H9 (cell line): Measurements from ENCODE around the gene CALY. TPM values are rescaled to one million over a fixed set of nuclear protein-coding genes. Genes with fewer than 3 reads are reported as not detected.

Experiments
- DNase-seq: peaks from one replicate; pipeline ENCODE4 v3.0.0-alpha.2; 2017
- H2AFZ ChIP-seq: one replicate; pipeline ENCODE4 v1.6.1; 2013; ENCODE audit warnings: mild to moderate bottlenecking, low read length, control low read depth, moderate library complexity
- H2AK5ac ChIP-seq: 2 replicates; pipeline ENCODE4 v1.6.1; 2013; ENCODE audit warnings: low read length, control low read depth, mixed read lengths; ENCODE audit not compliant: insufficient read length
- H2BK120ac ChIP-seq: one replicate; pipeline ENCODE4 v1.6.1; 2013; ENCODE audit warnings: low read depth, mild to moderate bottlenecking, low read length, control low read depth, inconsistent platforms; ENCODE audit not compliant: poor library complexity, severe bottlenecking
- H2BK12ac ChIP-seq: 2 replicates; pipeline ENCODE4 v1.6.1; 2013; ENCODE audit warnings: low read length, control low read depth, mixed read lengths, low read depth; ENCODE audit not compliant: insufficient read length
- H2BK15ac ChIP-seq: 2 replicates; pipeline ENCODE4 v1.6.1; 2013; ENCODE audit warnings: low read depth, low read length, control low read depth
- H2BK20ac ChIP-seq: one replicate; pipeline ENCODE4 v1.6.1; 2013; ENCODE audit warnings: low read depth, mild to moderate bottlenecking, low read length, control low read depth, inconsistent platforms; ENCODE audit not compliant: poor library complexity, severe bottlenecking
- H2BK5ac ChIP-seq: 2 replicates; pipeline ENCODE4 v1.6.1; 2013; ENCODE audit warnings: low read length, control low read depth, mixed read lengths; ENCODE audit not compliant: insufficient read length
- H3K14ac ChIP-seq: 2 replicates; pipeline ENCODE4 v1.6.1; 2013; ENCODE audit warnings: low read length, control low read depth; ENCODE audit not compliant: insufficient read depth
- H3K18ac ChIP-seq: 2 replicates; pipeline ENCODE4 v1.6.1; 2013; ENCODE audit warnings: low read depth, mild to moderate bottlenecking, mixed read lengths, low read length, control low read depth; ENCODE audit not compliant: insufficient read length
- H3K23ac ChIP-seq: 2 replicates; pipeline ENCODE4 v1.6.1; 2013; ENCODE audit warnings: low read length, control low read depth, mixed read lengths, low read depth; ENCODE audit not compliant: insufficient read length
- H3K23me2 ChIP-seq: 2 replicates; pipeline ENCODE4 v1.6.1; 2013; ENCODE audit warnings: low read depth, mild to moderate bottlenecking, mixed read lengths, low read length, control low read depth; ENCODE audit not compliant: insufficient read length, poor library complexity, severe bottlenecking
- H3K27ac ChIP-seq: 2 replicates; pipeline ENCODE4 v1.5.1; 2013; ENCODE audit warnings: low read length, control low read depth, mixed read lengths, low read depth; ENCODE audit not compliant: insufficient read length
- H3K27me3 ChIP-seq: 2 replicates; pipeline ENCODE4 v1.6.1; 2013; ENCODE audit warnings: low read length, control low read depth, inconsistent platforms; ENCODE audit not compliant: insufficient read depth
- H3K4ac ChIP-seq: 2 replicates; pipeline ENCODE4 v1.6.1; 2013; ENCODE audit warnings: low read depth, mild to moderate bottlenecking, control low read depth, inconsistent platforms, low read length, moderate library complexity
- H3K4me1 ChIP-seq: 2 replicates; pipeline ENCODE4 v1.6.1; 2013; ENCODE audit warnings: low read length, control low read depth, inconsistent platforms; ENCODE audit not compliant: insufficient read depth
- H3K4me2 ChIP-seq: 2 replicates; pipeline ENCODE4 v1.6.1; 2013; ENCODE audit warnings: low read length, control low read depth, mixed read lengths; ENCODE audit not compliant: insufficient read length, insufficient read depth
- H3K56ac ChIP-seq: 2 replicates; pipeline ENCODE4 v1.6.1; 2013; ENCODE audit warnings: low read depth, mild to moderate bottlenecking, mixed read lengths, low read length, control low read depth; ENCODE audit not compliant: insufficient read length
- H3K79me1 ChIP-seq: 2 replicates; pipeline ENCODE4 v1.6.1; 2013; ENCODE audit warnings: low read depth, mild to moderate bottlenecking, moderate library complexity, low read length, control low read depth, inconsistent platforms; ENCODE audit not compliant: insufficient read depth, poor library complexity, severe bottlenecking
- H3K79me2 ChIP-seq: 2 replicates; pipeline ENCODE4 v1.6.1; 2013; ENCODE audit warnings: low read length, control low read depth, inconsistent platforms; ENCODE audit not compliant: insufficient read depth
- H3K9ac ChIP-seq: 2 replicates; pipeline ENCODE4 v1.6.1; 2013; ENCODE audit warnings: low read length, control low read depth, mixed read lengths; ENCODE audit not compliant: insufficient read length; ENCODE audit errors: extremely low read depth
- H3K9me3 ChIP-seq: one replicate; pipeline ENCODE4 v1.6.1; 2013; ENCODE audit warnings: low read depth, low read length, inconsistent platforms; ENCODE audit not compliant: control insufficient read depth
- H3T11ph ChIP-seq: one replicate; pipeline ENCODE4 v1.6.1; 2013; ENCODE audit warnings: mild to moderate bottlenecking, low read length, control low read depth, inconsistent platforms
- H4K20me1 ChIP-seq: one replicate; pipeline ENCODE4 v1.6.1; 2013; ENCODE audit not compliant: control insufficient read depth, insufficient read length, insufficient read depth
- H4K5ac ChIP-seq: 2 replicates; pipeline ENCODE4 v1.6.1; 2013; ENCODE audit warnings: low read depth, mild to moderate bottlenecking, mixed read lengths, low read length, control low read depth; ENCODE audit not compliant: insufficient read length
- H4K8ac ChIP-seq: replicated peaks from 2 replicates; pipeline ENCODE4 v1.6.1; 2013; ENCODE audit warnings: low read length, control low read depth, mixed read lengths, low read depth; ENCODE audit not compliant: insufficient read length
- H4K91ac ChIP-seq: 2 replicates; pipeline ENCODE4 v1.6.1; 2013; ENCODE audit warnings: low read depth, mild to moderate bottlenecking, moderate library complexity, mixed read lengths, low read length, control low read depth; ENCODE audit not compliant: insufficient read length
- H3K27ac Mint-ChIP-seq, 3 experiments: 2 replicates in 2 of 3; 3 replicates in 1 of 3; pipeline ENCODE4 v1.8.0; 2020 to 2021; ENCODE audit warnings: mixed read lengths in 3 of 3, mild to moderate bottlenecking in 1 of 3, moderate library complexity in 1 of 3
- H3K27me3 Mint-ChIP-seq: 2 replicates; pipeline ENCODE4 v1.8.0; 2021; ENCODE audit warnings: low read depth, mild to moderate bottlenecking, moderate library complexity, mixed read lengths
- H3K36me3 Mint-ChIP-seq, 3 experiments: 2 replicates in 2 of 3; 3 replicates in 1 of 3; pipeline ENCODE4 v1.8.0; 2020 to 2021; ENCODE audit warnings: low read depth in 3 of 3, mixed read lengths in 3 of 3; ENCODE audit not compliant: insufficient read depth in 1 of 3
- H3K4me1 Mint-ChIP-seq, 2 experiments: 2 replicates each; pipeline ENCODE4 v1.8.0; 2020; ENCODE audit warnings: mixed read lengths in 2 of 2
- H3K4me3 Mint-ChIP-seq, 2 experiments: 2 replicates in 1 of 2; 3 replicates in 1 of 2; pipeline ENCODE4 v1.8.0; 2020 to 2021; ENCODE audit warnings: mild to moderate bottlenecking in 2 of 2, mixed read lengths in 2 of 2, moderate library complexity in 1 of 2
- H3K9me3 Mint-ChIP-seq, 2 experiments: 2 replicates in 1 of 2; 3 replicates in 1 of 2; pipeline ENCODE4 v1.8.0; 2020; ENCODE audit warnings: mild to moderate bottlenecking in 2 of 2, mixed read lengths in 2 of 2, moderate library complexity in 1 of 2
- CTCF ChIP-seq: fragments of 200-600 bp; sonication (generic); conservative IDR thresholded peaks from 3 replicates; pipeline ENCODE4 v1.8.0; 2021; ENCODE audit warnings: antibody characterized with exemption, mild to moderate bottlenecking
- WGBS: extraction: QIAGEN DNeasy Blood & Tissue Kit; methylation state at CpG from one replicate; pipeline ENCODE4 v1.1.7; 2013; ENCODE audit warnings: missing lambda C conversion rate, low lambda C conversion rate, mixed read lengths; ENCODE audit not compliant: insufficient read length; ENCODE audit errors: extremely low coverage; 5-methylcytosine and 5-hydroxymethylcytosine counted together
- microRNA-seq: library from miRNA; unstranded; fragments of <30 nt; microRNA quantifications from one replicate; pipeline ENCODE4, GENCODE V29; 2020; ENCODE audit warnings: borderline microRNAs expressed
- total RNA-seq: library from RNA; stranded (reverse); gene quantifications from 2 replicates; pipeline ENCODE4 v1.2.1, GENCODE V29; 2021

Gene CALY
- total RNA-seq, 1 experiment from 2014 or later = 2.9 TPM

DNA sequence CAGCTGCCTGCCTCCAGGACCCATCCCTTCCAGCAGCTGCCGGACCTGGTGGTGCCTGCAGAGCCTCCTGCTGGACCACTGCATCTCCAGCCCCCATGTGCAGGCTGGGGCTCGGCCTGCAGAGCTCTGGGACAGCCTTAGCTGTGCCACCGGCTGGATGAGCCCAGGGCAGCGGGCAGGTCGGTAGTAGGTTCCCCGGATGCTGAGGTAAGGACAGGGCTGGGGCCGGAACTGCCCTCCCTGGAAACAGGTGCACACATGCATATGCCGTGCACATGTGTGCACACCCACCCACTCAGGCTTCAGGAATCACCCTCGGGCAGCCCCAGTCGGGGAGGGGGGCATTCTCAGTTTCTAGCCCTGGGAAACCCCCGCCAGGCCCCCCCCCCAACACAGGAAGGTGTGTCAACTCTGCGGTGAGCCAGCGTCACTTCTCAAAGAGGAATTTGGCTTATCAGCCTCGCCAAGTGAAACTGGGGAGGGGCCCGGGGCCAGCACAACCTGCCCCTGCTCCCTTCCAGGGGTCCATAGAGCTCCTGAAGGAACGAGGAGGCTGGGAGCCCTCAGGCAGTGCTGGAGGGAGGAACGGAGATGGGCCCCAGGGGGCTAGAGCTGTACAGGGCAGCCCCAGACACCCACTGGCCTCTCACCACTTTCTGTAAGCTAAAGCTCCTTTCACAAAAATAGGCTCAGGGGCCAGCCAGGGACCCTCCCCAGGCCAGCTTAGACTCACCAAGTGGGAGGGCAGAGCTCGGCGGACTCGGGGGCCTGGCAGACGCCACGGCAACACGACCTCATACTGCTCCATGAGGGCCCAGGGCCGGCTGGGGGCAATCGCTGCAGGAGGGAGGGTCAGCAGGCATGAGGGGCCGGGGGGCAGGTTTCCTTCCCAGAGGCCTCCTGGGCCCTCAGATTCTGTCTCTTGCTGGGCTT is 61.7 kb downstream of the CALY start:
- peaks cover 11% of the 10 kb centered on the region for H3K27me3 Mint-ChIP-seq
- no peak overlapping the region for H3K18ac ChIP-seq
- H2BK5ac ChIP-seq = no peak overlapping the region
- no peak overlapping the region for H2BK15ac ChIP-seq
- DNase-seq = no peak
- peaks cover 0 to 5% (median 0%) of the 10 kb centered on the region in 3 experiments; a peak in 2 of 7 replicates for H3K36me3 Mint-ChIP-seq
- H3K14ac ChIP-seq = no peak overlapping the region; the same call in 1 of the 2 replicates
- no peak overlapping the region for H3K27ac ChIP-seq
- H3K4me1 ChIP-seq = no peaks in the 10 kb centered on the region
- H3K4me2 ChIP-seq = no peak overlapping the region
- no peak overlapping the region for H3K9ac ChIP-seq
- peaks cover 7% of the 10 kb centered on the region for H3K23me2 ChIP-seq
- no peak overlapping the region for H2BK120ac ChIP-seq
- no peak overlapping the region for H4K8ac ChIP-seq
- no peaks in the 10 kb centered on the region for H4K20me1 ChIP-seq
- no peak overlapping the region for H2BK20ac ChIP-seq
- no peak overlapping the region for H3T11ph ChIP-seq
- no peaks in the 10 kb centered on the region for H3K9me3 Mint-ChIP-seq
- H3K56ac ChIP-seq = no peak overlapping the region
- H3K4me3 Mint-ChIP-seq = no peak overlapping the region
- H3K27ac Mint-ChIP-seq = no peak overlapping the region
- no peak overlapping the region for H3K23ac ChIP-seq
- no peaks in the 10 kb centered on the region for H3K79me1 ChIP-seq
- TF ChIP-seq CTCF = no peak
- H3K9me3 ChIP-seq = no peaks in the 10 kb centered on the region
- no peak overlapping the region for H4K91ac ChIP-seq
- H2AK5ac ChIP-seq = no peak overlapping the region
- H3K4ac ChIP-seq = no peak overlapping the region
- H4K5ac ChIP-seq = no peak overlapping the region
- H3K4me1 Mint-ChIP-seq = peaks cover 3 to 7% of the 10 kb centered on the region in 2 experiments; a peak in 3 of 4 replicates
- no peak overlapping the region for H2BK12ac ChIP-seq
- H3K27me3 ChIP-seq = no peaks in the 10 kb centered on the region; the same call in 1 of the 2 replicates
- no CpG with 5 or more reads among the region's 26 CpGs for WGBS
- no peaks in the 10 kb centered on the region for H3K79me2 ChIP-seq
- H2AFZ ChIP-seq = no peak overlapping the region

Small RNA genes lying within 50 kb of the gene (microRNA-seq; reads per million reads assigned to microRNA genes)
- 1.2 reads per million, percentile 3 among the genes with 10 or more reads in this experiment for gene MIR3944

Other genes with a start within 250 kb of the CALY start
- 0.11 and 0.13 TPM in 2 replicates for gene ADGRA1, start 249.0 kb downstream of the CALY start, total RNA-seq
- gene KNDC1, start 176.7 kb downstream of the CALY start, total RNA-seq = 13.7 and 15.7 TPM in 2 replicates
- 31.5 and 38.6 TPM in 2 replicates for gene UTF1, start 106.7 kb downstream of the CALY start, total RNA-seq
- gene VENTX, start 99.0 kb downstream of the CALY start, total RNA-seq = 10.9 and 11.1 TPM in 2 replicates
- gene ADAM8, start 60.0 kb downstream of the CALY start, total RNA-seq = 4.5 and 5.4 TPM in 2 replicates
- 52.4 and 53.5 TPM in 2 replicates for gene TUBGCP2, start 28.0 kb downstream of the CALY start, total RNA-seq
- gene ZNF511, start 28.0 kb downstream of the CALY start, total RNA-seq = 83.6 and 89.4 TPM in 2 replicates
- 0.81 and 1.2 TPM in 2 replicates for gene PRAP1, start 10.5 kb upstream of the CALY start, total RNA-seq
- 39.6 and 41.8 TPM in 2 replicates for gene FUOM, start 21.1 kb upstream of the CALY start, total RNA-seq
- 94.1 and 100 TPM in 2 replicates for gene ECHS1, start 36.5 kb upstream of the CALY start, total RNA-seq
- 5.3 and 5.6 TPM in 2 replicates for gene PAOX, start 42.4 kb upstream of the CALY start, total RNA-seq
- gene MTG1, start 57.3 kb upstream of the CALY start, total RNA-seq = 61.4 and 65.3 TPM in 2 replicates
- gene SPRN, start 87.7 kb upstream of the CALY start, total RNA-seq = 0.42 TPM in 2 replicates
- 0.39 and 0.50 TPM in 2 replicates for gene SCART1, start 117.0 kb upstream of the CALY start, total RNA-seq
- 0.13 and 0.31 TPM in 2 replicates for gene CYP2E1, start 190.5 kb upstream of the CALY start, total RNA-seq
- not detected in 2 replicates for gene SYCE1, start 228.7 kb upstream of the CALY start, total RNA-seq